HL-60 (cell line): ENCODE data around the gene EEPD1.

ENCODE experiments used
- DNase-seq, 2 experiments: peaks; one replicate each; pipeline ENCODE4 v3.0.0-alpha.2; 2010 to 2020; ENCODE audit warnings: low read depth in 1 of 2, low spot score in 1 of 2
- H3K27ac ChIP-seq: fragments of 250-450 bp; sonication (Bioruptor Pico); replicated peaks from 2 replicates; pipeline ENCODE4 v1.5.1; 2020; ENCODE audit warnings: mild to moderate bottlenecking, moderate library complexity
- H3K27me3 ChIP-seq: fragments of 250-450 bp; sonication (Bioruptor Pico); 2 replicates; pipeline ENCODE4 v1.5.1; 2021; ENCODE audit warnings: mild to moderate bottlenecking, moderate library complexity; ENCODE audit not compliant: insufficient read depth, poor library complexity, severe bottlenecking
- H3K4me3 ChIP-seq: replicated peaks from 2 replicates; pipeline ENCODE4 v1.5.1; 2011; ENCODE audit warnings: mild to moderate bottlenecking, control low read depth, low read length; ENCODE audit not compliant: insufficient read depth
- CTCF ChIP-seq: IDR thresholded peaks from one replicate; pipeline ENCODE4 v1.5.1; 2011; ENCODE audit warnings: low read length, control low read depth, inconsistent platforms; ENCODE audit not compliant: insufficient read depth
- GABPA ChIP-seq: IDR thresholded peaks from 2 replicates; pipeline ENCODE4 v1.6.1; 2012; ENCODE audit warnings: low read depth
- POLR2AphosphoS5 ChIP-seq: IDR thresholded peaks from 2 replicates; pipeline ENCODE4 v1.6.1; 2012; ENCODE audit warnings: low read depth
- REST ChIP-seq: IDR thresholded peaks from 2 replicates; pipeline ENCODE4 v1.6.1; 2012; ENCODE audit warnings: low read depth; ENCODE audit not compliant: insufficient replicate concordance
- SPI1 ChIP-seq: IDR thresholded peaks from 2 replicates; pipeline ENCODE4 v1.6.1; 2012; ENCODE audit warnings: low read depth, mild to moderate bottlenecking, borderline replicate concordance

The EEPD1 gene

GRCh38 chr7:36175886-36176285 lies 22.8 kb downstream of the EEPD1 start:
- Histone ChIP-seq H3K27me3 (no peaks in the 10 kb centered on the region), H3K27ac (peak overlapping the region; percentile 70), H3K4me3 (no peak overlapping the region)
- peak; percentile 50 to 89 for DNase-seq
- TF ChIP-seq GABPA = no peak
- peak; percentile 65; the same call in 1 of the 2 replicates for TF ChIP-seq SPI1
- TF ChIP-seq POLR2AphosphoS5 = peak; percentile 54

- no peak for TF ChIP-seq GABPA
- no peak for TF ChIP-seq SPI1
- TF ChIP-seq REST = no peak
- TF ChIP-seq POLR2AphosphoS5 = no peak
- no peak for TF ChIP-seq CTCF
- H3K27me3 ChIP-seq = no peaks in the 10 kb centered on the region
- H3K27ac ChIP-seq = peak overlapping the region; percentile 70
- H3K4me3 ChIP-seq = no peak overlapping the region
- no peak for DNase-seq
These were observed 23.6 kb downstream of the EEPD1 start for GRCh38 chr7:36176697-36177096.

GRCh38 chr7:36180121-36180520 lies 27.1 kb downstream of the EEPD1 start:
- TF ChIP-seq POLR2AphosphoS5 = no peak
- TF ChIP-seq SPI1 = no peak
- TF ChIP-seq GABPA = no peak
- no peak for TF ChIP-seq REST
- no peak for TF ChIP-seq CTCF
- DNase-seq = peak in 1 of 2 experiments; percentile 42
- Histone ChIP-seq H3K4me3 (no peak overlapping the region), H3K27me3 (no peaks in the 10 kb centered on the region), H3K27ac (no peak overlapping the region)

- DNase-seq = no peak
- H3K27me3 ChIP-seq = no peaks in the 10 kb centered on the region
- no peak for TF ChIP-seq POLR2AphosphoS5
- TF ChIP-seq CTCF = no peak
- no peak for TF ChIP-seq GABPA
- TF ChIP-seq REST = no peak
- no peak for TF ChIP-seq SPI1
- no peak overlapping the region for H3K4me3 ChIP-seq
- H3K27ac ChIP-seq = no peak overlapping the region
These were observed 28.6 kb downstream of the EEPD1 start for GRCh38 chr7:36181668-36182067.
